NCI-H187 treated with DMSO at 0.1 percent for 48 hours (cell line): ENCODE data around the gene ABCA1.
"Not testable (repeated sequence)": the region's sequence is repeated elsewhere in the genome, so short reads cannot be mapped to it uniquely, and the experiment has no call there.

Source experiments
- DNase-seq: peaks from one replicate; lab custom pipeline; 2025; lab: John Stamatoyannopoulos, UW

The ABCA1 gene

DNA sequence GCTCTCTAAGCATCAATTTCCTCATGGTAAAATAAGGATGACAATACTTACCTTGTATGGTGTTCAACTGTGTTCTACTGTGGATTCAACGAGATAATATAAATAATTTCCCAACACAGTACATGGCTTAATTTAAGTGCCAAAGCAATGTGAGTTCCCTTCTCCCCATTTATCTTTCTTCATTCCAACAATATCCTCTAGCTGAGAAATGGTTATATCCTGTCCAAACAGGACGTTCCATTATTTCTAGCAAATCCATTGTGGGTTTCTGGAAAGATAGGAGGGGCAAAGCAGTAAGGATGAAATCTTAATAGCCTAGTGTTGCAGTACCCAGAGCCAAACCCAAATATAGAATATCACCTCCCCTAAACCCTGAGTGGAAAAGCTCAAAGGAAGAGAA is 22.0 kb downstream of the ABCA1 start:
- no peak for DNase-seq

DNA sequence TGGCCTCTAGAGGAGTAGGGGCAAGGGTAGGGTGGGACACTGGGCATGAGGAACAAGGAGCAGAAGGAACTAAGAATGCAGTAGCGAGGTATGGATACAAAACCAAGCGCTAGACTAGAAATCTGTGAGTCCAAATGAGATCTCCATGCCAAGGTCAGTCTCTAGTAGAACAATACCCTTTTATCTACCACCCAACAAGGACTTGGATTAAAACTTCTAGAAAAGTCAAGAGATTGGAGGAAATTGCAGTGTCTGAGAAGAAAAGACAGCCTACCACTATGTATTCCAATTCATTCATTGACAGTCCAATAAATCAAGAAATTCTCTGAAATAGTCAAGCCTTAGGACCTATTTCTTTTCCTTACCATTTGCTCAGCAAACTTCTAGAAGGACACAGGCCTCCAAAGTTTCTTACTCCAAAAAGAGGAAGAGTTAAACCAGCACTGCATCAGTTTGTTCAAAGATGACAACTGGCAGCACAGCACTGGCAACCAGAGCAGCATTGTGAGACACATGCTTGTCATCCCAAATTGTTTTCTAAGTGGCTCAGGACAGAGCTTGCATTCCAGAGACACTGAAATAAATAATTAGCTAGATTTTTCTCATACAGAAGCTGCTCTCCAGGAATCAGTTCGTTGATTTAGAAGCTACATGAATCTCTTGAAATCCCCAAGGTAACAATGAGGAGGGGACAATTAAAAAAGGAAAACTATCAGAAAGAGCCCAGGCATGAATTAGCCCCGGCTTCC is 22.6 kb downstream of the ABCA1 start:
- DNase-seq = no peak

DNA sequence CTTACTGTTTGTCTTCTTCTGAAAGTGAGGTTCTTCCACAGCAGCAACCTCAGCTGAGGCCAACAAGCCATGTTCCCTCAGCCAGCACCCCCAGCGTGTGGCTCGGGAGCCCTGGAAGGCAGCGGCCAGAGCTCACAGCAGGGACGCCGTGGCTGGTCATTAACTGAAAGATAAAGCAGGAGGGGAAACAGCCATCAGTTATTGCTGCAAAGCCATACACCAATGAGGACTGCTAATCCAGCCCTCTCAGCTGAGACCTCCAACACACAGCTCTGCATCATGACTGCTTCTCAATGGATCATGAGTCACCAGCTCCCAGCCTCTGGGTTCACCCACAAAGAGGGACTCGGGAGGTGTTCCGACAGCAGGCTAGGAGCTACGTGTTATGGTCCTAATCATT is 24.3 kb downstream of the ABCA1 start:
- DNase-seq = no peak

DNA sequence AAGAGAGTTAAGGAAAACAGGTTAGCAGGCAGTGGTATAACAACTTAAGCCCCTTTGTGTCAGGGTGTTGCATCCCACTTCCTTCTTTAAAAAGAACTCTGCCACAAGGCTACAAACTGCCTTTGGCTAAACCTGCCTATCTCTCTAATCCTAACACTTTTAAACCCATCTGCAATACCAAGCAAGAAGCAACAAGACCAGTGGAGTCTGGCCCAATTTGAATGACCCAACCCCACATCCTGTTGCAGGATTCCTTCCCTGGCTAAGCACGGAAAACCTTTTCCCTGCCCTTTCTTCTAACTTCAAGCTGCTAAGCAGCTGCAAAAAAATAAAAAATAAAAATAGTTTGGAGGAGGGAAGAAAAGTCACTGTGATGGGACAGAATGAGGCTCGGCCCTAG is 27.1 kb downstream of the ABCA1 start:
- DNase-seq = no peak

DNA sequence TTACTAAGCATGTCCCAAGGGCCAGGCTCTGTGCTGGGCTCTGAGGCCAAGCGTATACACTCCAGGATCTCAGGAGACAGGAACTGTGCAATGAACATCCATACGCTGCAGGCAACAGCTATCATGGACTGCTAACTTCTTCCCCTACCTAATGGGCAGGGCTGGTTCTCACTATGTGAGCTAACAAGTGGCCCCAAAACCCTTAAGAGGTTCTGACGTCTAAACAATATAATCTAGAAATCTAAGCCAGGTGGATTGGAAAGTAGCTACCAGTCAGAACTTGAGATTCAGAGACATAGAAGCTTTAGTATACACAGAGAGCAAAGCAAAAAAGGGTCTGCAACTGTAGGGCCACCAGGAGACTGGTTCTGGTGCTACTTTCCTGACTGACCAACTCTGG is 27.6 kb downstream of the ABCA1 start:
- no peak for DNase-seq

DNA sequence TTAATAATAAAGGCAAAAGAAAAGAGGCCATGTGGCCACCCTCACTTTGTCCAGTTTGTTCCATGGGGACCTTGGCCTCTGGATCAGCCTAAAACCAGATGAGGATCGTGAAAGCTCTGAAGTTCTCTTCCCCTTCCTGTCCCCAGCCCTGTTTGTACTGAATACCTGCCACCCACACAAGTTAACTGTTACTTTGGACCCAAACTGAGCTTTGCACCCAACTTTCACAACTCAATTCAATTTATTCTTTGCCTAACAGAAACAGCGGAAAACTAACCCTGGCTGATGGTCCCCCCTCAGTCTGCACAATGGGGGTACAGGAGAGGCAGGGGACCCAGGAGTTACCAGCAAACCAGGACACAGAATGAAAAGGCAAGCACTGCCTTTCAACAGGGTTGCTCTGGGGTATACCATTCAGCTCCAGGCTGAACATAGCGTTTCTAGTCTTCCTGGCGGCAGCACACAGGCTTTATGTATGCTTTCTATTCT is 28.2 kb downstream of the ABCA1 start:
- no peak for DNase-seq

DNA sequence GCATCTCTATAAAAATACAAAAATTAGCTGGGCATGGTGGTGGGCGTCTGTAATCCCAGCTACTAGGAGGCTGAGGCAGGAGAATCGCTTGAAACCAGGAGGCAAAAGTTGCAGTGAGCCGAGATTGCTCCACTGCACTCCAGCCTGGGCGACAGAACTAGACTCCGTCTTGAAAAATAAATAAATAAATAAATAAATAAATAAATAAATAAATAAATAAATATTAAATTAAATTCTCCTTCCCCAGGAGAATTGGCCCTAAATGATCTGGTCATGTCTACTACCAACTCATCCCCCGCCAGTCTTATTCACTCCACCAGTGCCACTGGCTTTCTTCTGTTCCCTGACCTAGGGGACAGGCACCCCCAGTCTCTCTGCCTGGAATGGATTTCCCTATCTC is 29.6 kb downstream of the ABCA1 start:
- DNase-seq = not testable (repeated sequence)

DNA sequence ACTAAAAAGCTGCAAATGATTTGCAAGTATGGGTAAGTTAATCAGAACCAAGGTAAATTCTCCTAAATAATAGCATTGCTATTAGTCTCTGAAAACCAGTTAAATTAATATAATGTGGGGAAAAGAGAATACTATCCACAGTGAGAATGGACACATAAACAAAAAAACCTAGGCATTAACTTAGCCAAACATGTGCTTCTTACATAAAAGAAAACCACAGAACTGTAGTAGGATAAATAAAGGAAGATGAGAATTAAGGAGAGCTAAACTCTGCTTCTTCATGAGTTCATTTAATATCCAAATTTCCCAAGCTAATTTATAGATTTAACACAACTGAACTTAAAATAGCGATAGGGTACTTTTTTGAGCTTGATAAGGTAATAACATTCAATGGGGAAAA is 31.8 kb downstream of the ABCA1 start:
- no peak for DNase-seq

DNA sequence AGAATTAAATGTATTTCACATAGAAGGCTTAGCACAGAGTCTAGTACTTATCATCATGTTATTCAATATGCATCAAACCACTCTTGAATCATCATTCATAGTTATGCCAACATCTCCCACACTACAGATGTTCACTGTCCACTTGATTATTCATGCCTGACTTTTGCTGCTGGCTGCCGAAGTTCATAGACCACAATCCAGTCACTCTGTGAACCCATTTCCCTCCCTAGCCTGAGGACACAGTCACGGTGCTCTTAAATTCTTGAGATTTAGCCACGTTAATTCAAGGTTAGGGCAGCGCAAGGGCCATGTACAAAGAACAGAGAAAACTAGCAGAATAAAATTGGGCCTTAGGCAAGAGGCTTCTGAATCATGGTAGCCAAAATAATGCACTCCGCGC is 32.4 kb downstream of the ABCA1 start:
- no peak for DNase-seq

DNA sequence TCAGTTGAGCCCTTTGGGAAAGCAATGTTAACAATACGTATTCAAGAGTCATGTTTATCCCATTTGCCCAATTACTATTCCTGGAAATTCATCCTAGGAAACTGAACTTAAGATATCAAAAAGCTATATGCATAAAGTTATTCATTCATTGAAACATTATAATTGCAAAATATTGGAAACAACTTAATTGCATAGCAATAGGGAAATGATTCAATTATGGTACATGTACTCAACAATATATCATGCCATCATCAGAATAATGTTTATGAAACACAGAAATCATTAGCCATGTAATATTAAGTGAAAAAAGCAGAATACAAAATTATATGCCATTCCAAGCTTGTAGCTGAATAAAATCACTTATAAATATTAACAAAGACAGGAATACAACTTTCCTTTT is 35.3 kb downstream of the ABCA1 start:
- no peak for DNase-seq

DNA sequence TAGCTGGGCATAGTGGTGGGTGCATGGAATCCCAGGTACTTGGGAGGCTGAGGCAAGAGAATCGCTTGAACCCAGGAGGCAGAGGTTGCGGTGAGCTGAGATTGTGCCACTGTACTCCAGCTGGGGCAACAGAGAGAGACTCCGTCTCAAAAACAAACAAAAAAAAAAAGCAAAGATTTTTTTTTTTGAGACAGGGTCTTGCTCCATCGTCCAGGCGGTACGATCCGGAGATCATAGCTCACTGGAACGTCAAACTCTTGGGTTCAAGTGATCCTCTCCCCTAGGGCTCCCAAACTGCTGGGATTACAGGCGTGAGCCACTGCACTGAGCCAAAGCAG is 37.6 kb downstream of the ABCA1 start:
- no peak for DNase-seq

DNA sequence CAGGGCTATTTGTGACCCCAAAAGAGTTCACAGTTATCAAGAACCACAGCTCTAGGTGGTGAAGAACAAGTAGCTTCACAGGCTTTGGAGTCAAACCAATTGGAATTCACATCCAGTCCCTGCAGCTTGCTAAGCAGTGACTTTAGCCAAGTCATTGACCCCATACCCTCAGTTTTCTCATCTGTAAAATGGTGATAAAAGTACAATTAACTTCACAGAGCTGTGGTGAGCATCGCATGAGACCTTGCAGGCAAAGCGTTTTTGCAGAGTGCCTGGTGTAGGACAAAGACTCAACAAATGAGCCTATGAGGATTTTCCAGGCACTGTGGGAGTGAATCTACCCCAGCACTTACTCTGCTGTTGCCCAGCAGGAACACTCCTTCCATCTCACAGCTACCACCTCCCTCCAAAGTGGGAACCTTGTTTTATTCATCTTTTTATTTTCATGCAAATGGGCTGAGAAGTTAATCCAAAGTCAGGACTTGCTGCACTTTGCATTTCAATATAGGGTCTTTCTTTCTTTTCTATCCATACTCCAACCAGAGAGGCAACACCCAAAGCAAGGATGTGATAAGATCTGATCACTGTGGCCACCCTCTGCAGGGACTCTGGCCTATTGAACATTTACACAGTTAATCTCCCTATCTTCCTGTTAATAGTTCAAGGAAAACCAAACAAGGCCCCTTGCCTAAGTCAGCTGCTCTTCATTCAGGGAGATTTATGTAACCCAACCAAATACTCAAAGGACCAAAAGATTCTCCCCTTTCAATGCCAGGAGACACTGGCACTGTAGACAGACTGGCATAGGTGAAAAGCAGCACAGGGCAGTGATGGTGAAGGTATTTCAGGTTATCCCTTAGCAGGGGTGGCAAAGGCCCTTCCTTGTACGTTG is 41.9 kb downstream of the ABCA1 start:
- DNase-seq = no peak

DNA sequence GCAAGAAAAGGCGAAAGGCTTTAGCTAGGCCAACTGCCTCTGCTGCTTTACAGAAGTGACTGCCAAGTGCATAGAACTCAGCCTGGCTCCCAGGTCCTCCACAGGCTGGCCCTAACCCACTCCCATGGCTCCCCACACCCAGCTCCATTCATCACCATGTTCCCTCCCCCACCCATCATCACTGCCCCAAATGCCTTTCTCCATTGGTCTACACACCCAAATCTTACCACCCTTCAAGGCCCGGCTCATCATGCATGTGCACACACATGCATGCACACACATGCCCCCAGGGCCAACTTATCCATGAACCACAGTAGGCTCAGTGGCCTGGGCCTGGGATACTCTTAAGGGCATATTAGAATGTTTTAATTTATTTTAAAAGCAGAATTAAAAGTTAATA is 44.8 kb downstream of the ABCA1 start:
- DNase-seq = no peak

DNA sequence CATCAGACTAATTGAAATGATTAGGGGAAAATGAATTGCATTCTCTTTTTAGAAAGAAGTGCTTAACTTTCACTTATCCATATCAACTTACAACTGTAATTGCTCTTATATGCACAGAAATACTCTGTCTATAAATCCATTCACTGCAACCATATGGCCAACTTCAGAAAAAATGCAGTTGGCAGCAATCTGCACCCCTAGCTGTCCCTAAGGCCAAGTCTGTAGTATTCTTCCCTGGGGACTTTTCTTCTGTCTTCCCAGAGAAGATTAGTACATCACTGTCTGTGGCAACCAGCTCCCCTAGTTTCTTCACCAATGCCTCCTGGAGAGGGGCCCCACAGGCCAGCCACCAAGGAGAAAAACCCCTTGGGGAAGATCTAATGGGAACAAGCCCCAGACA is 45.4 kb downstream of the ABCA1 start:
- DNase-seq = no peak

DNA sequence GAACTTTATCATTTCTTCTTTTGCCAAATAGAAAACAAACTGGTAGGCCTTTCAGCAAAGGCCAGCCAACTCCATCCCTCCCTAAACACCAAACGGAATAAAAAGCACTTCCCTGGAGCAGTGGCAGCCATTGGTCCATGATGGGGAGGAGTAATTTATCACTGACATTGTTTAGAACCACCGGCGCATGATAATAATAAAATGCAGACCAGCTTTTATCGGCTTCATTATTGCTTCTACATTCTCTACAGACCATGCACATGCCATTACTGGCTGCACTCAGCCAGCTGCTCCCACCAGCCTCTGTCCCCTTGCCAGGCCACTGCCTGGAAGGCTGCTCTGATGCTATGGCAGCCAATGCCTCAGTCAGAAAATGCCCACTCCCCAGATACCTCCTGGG is 45.9 kb downstream of the ABCA1 start:
- DNase-seq = no peak

DNA sequence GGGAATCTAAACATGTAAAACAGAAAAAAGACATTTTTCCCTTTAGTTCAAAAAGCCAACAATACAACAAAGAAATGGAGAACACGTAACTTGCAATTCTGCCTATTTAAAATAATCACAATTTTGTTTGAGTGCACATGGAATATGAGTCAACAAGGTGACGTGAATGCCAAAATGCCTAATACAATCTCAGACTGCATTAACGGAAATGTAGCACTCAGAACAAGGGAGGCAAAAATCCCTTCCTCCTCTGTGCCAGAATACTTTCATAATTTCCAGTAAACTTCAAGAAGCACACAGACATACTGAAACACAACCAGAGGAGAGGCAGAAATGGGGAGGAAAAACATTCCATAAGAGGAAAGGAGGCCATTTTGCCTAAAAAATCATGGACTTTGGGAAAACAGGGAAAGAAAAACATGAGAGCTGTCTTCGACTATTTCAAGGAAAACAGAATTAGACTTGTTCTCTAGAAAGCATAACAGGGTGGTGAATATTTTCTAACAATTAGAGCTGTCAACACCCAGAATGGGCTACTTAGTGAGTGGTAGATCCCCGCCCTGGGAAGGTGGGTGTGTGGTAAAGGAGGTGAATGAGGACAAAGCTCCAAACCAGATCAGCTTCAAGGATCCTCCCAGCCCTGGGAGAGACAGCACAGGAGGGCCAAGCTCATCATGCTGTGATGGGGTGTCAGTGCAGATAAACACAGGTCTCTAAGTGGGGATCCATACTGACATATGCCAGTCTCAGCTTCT is 48.2 kb downstream of the ABCA1 start:
- no peak for DNase-seq

DNA sequence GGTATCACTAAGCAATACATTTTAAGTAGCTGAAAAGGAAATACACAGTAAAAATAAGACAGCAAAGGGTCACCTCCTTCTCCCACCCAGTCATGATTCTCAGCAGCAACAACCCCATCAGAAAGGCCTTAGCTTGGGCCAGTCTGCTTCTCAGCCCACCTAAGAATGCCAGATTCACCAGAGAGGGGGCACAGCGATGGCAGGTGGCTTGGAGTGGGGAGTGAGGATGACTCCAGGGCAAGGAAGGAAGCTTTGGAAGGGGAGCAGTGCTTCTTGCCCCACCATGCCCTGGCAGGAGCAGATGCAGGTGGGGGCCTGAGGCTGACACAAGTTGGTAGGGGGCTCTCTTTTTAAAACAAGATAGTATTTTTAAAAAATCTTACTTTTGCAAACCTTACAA is 51.4 kb downstream of the ABCA1 start:
- DNase-seq = no peak

DNA sequence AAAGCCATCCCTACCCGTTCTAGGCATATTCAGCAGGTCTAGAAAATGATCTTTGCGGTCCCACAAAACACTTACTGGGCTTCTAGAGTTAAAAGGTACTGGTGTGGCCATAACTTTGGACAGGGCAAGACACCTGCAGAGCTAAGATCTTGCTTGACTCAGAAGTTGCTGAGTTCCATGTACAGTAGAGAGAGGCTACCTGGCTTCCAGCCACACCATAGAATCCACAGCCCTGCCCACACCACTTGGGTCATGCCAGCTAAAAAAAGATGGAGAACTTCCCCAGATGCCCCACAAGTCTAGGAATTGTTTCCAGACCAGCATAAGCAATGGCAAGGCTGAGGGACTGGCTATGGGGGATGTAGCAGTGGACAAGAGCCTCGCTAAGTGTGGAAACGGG is 52.1 kb downstream of the ABCA1 start:
- DNase-seq = no peak

DNA sequence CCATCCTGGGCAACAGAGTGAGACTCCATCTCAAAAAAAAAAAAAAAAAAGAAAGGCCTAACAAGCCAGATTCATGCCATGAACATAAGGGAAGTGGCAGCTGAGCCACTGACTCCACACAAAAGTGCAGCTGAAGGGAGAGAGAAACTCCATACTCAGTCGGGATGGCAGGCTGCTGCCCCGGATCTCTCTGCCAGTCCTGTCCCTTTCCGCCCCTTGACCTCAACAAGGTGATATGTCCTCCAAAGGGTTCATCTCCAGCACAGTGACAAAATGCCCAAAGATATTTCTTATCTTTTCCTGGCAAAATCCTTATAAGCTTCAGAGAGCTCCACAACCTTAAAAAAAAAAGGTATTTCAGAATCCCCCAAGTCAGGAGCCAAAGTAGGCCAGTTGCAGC is 52.6 kb downstream of the ABCA1 start:
- no peak for DNase-seq

DNA sequence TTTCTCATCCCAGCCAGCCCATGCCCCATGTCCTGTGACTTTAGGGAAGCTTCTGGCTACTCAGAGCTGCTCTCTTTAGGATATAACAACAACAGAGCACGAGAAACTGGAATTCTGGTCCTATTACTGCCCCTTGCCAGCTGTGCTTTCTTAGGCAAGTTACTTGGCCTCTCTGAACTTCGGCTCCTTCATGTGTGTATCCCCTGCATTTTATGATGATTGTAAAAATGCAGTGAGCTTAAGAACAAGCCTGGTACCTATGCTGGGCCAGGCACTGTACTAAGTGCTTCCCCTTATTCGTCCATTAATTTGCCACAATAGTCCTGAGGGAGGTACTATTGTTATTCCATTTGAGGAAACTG is 54.5 kb downstream of the ABCA1 start:
- no peak for DNase-seq

DNA sequence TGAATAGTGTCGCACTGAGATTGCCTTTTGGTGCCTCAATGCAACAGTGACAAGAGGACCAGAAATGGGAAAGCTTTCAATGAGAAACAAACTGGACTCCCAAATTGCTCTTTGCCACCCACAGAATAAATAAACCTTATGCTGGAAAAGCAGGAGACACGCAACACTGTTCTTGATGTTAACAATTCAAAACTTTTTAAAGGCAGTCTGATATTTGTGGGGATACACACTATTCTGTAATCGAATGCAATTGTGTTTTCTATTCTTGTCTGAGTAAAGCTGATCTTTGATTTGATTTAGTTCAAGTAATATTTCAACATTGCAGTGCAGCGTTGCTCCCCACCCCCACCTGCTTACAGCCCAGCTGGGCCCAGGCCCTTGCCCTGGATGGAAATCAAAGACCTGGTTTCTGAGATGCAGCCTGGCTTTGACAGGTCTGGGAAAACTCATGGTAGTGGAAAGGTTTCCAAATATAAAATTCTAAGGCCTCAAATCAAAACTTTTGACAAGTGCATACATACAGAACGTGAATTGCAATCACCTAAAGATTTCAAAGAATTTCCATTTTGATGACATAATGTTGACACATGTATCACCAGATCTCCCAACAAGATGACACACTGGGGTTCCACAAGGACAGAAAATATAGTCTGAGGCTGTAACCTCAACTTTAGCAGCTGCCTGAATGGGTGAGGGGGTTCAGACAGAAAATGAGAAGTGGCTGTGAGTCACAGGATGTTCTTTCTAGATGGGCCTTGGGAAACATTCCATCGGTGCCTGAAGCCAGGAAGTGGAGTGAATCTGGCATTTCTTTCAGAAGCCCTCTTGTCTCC is 55.1 kb downstream of the ABCA1 start:
- no peak for DNase-seq

DNA sequence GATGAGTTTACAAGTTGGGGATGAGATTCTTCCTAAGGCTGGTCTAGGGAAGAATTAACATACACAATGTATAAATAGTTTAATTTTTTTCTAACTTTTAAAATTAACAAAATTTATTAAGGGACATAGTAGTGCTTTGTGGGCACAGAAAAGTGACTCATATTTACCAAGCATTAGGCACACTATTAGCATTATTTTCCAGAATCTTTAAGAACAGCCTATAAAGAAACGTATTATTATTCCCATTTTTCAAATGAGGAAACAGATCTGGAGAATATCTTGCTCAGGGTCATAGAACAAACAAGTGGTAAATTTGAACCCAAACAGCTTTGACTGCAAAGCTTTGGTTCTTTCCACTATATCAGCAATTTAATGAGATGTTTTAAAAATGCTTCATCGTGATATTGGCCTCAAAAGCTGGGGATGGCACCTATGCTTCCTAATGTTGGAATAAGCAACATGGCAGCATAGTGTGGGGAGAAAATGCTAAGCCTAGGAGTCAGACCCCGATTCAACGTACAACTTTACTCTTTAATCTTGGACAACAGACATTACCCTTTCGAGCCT is 55.9 kb downstream of the ABCA1 start:
- no peak for DNase-seq
